Astrocyte (in vitro differentiated cells and primary cell): ENCODE measurements around the gene AMDHD2.

Source experiments
- CTCF ChIP-seq: IDR thresholded peaks from 2 replicates; pipeline ENCODE4 v1.5.1; 2011; ENCODE audit warnings: low read depth, mild to moderate bottlenecking, inconsistent platforms, low read length, moderate library complexity; ENCODE audit not compliant: insufficient read depth
- EZH2 ChIP-seq: IDR thresholded peaks from 2 replicates; pipeline ENCODE4 v1.6.1; 2012; ENCODE audit warnings: mild to moderate bottlenecking, low read length, inconsistent platforms; ENCODE audit not compliant: insufficient read depth

- TF ChIP-seq CTCF (no peak), EZH2 (no peak)
Observed at GRCh38 chr16:2532494-2533141, 12.4 kb downstream of the AMDHD2 start.
